ENCODE measurements around the gene NES. TPM values are rescaled to one million over a fixed set of nuclear protein-coding genes. Genes with fewer than 3 reads are reported as not detected.

The NES gene
- total and polyA plus RNA-seq, 11 donors, result 59.7 to 499 (median 158) TPM

DNA sequence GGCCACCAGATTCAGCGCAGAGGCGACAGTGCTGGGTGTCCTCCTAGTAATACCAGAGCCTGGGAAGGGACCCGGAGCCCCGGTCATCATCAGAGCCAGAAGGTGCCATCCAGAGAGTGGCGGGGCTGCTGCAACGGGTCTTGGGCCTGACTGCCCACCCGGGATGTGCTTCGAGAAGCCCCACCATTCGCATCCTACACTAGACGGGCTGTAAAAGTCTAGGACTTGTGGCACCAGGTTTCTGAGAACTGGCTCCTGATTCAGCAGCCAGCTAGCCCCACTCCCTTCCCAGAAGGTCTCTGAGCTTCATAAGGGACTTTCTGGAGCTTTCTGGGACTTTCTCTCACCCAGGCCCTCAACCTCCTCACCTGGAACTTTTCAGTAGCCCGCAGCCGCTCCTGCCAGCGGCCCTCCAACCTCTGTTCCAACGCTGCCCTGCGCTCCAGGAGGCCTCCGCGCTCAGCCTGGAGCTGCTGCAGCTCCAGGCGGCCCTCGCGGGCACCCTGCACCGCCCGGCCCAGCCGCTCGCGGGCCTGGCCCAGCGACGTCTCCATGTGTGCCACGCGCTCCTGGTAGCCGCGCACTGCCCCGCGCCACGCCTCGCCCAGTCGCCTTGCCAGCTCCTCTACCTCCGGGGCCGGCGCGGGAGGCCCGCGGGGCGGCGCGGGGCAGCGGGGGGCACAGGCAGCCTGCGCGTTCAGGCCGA is 940 bp downstream of the NES start:
- ATAC-seq, result peak in 2 of 4 donors; percentile 23 to 33
- peak overlapping the region; percentile 51 to 92 (median 70) for H3K4me3 ChIP-seq
- H3K27ac ChIP-seq, result peak overlapping the region; percentile 84 to 98 (median 91)
- intact Hi-C loops (cut with DNase I), result loop anchor here in 2 of 10 donors (5.0 kb wide), 2 partner anchors 49 to 174 kb away; partner anchors contain the start of gene MEF2D (in 1 of the 2)
- WGBS, 4 donors, result 4 to 25% (median 9%) methylated on average over 5 to 49 of the region's 49 CpGs
- peaks cover 0 to 39% (median 26%) of the 10 kb centered on the region in 9 donors for H3K36me3 ChIP-seq
- TF ChIP-seq POLR2A (IDR thresholded peaks at IDR 0.05) (no peak), CTCF (IDR thresholded peaks at IDR 0.05) (no peak)
- no peaks in the 10 kb centered on the region for H3K9me3 ChIP-seq
- H3K27me3 ChIP-seq, result peaks cover 0 to 47% (median 0%) of the 10 kb centered on the region in 9 donors
- DNase-seq, result peak in 1 of 5 donors; percentile 61
- peaks cover 4 to 63% (median 42%) of the 10 kb centered on the region in 12 donors for H3K4me1 ChIP-seq

DNA sequence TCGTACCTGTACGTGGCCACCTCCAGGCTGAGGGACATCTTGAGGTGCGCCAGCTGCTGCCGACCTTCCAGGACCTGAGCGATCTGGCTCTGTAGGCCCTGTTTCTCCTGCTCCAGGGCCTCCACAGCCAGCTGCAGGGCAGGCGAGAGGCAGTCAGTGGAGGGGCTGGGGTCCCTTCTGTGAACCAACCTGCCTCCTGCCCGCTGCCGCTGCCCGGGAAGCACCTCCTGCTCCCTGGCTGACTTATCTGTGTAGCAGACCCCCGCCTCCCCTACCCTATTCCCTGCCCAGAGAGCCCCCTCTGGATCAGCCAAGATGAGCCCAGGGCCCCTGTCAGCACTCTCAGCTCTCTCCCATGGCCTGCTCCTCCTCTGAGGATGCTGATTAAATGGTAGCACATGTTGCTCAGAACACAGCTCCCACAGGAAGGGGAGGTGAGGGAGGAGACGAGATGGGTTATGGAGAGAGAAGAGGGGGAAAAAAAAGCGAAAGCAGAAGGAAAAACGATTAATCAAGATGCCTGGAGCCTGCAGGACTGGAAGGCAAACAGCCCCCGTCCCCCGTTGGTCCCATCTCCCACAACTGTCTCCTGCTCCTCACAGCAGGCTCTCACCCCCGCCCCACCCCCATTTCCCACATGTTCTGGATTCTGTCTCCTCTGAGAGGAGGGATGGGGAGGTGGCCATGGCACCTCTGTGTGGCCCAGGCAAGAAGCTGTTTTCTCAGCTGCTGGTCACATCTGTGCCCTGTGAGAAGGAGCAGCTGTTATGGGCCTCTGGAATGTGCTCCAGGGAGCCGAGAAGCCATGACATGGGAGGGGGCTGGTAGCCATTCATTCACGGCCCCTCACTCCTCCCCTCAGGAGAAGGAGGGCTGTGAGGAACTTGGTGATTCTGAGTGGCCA is 1.7 kb downstream of the NES start:
- TF ChIP-seq CTCF (IDR thresholded peaks at IDR 0.05), result no peak
- Histone ChIP-seq H3K27ac (peak overlapping the region; percentile 84 to 98 (median 91)), H3K27me3 (peaks cover 0 to 46% (median 0%) of the 10 kb centered on the region in 9 donors), H3K36me3 (peaks cover 0 to 46% (median 32%) of the 10 kb centered on the region in 9 donors), H3K9me3 (no peaks in the 10 kb centered on the region), H3K4me3 (peak overlapping the region; percentile 51 to 92 (median 70)), H3K4me1 (peaks cover 6 to 71% (median 50%) of the 10 kb centered on the region in 12 donors)
- intact Hi-C loops (cut with DNase I), result loop anchor here in 3 of 10 donors (1.0 to 5.0 kb wide), 3 partner anchors 10 to 173 kb away; partner anchors contain the start of gene MEF2D (in 1 of the 3)
- peak in 3 of 5 donors; percentile 69 to 81 (median 73) for DNase-seq
- ATAC-seq, result peak; percentile 9 to 29 (median 19)
- 23 to 34% (median 28%) methylated on average over 14 to 18 of the region's 18 CpGs for WGBS, 4 donors

- DNase-seq (peak in 1 of 5 donors; percentile 42), ATAC-seq (no peak)
- Histone ChIP-seq H3K4me1 (peaks cover 16 to 90% (median 68%) of the 10 kb centered on the region in 12 donors), H3K27ac (peak overlapping the region in 11 of 12 donors; percentile 2 to 98 (median 91)), H3K27me3 (peaks cover 0 to 27% (median 0%) of the 10 kb centered on the region in 9 donors), H3K9me3 (no peaks in the 10 kb centered on the region), H3K4me3 (peak overlapping the region in 10 of 12 donors; percentile 51 to 92 (median 70)), H3K36me3 (peaks cover 0 to 51% (median 32%) of the 10 kb centered on the region in 9 donors)
- TF ChIP-seq CTCF (IDR thresholded peaks at IDR 0.05) (no peak), POLR2A (IDR thresholded peaks at IDR 0.05) (no peak)
- intact Hi-C loops (cut with DNase I), result no loop called here
- 43 to 52% (median 43%) methylated on average over 7 to 8 of the region's 8 CpGs for WGBS, 4 donors
Observed at GRCh38 chr1:156673387-156674121, 3.7 kb downstream of the NES start.

All from heart left ventricle (tissue), 16 donors.